HepG2 (cell line): Measurements from ENCODE around the gene HOXD12. TPM values are rescaled to one million over a fixed set of nuclear protein-coding genes. Genes with fewer than 3 reads are reported as not detected.

Experiments used
- AGO1 ChIP-seq: fragments of 200-400 bp; formaldehyde crosslinking; IDR thresholded peaks from 2 replicates; pipeline ENCODE4 v1.6.1; 2017; ENCODE audit warnings: mild to moderate bottlenecking, low read depth, low read length, moderate library complexity; ENCODE audit not compliant: poor library complexity, severe bottlenecking
- AKNA ChIP-seq: sonication (generic); formaldehyde crosslinking; IDR thresholded peaks from 2 replicates; pipeline ENCODE4 v1.4.0; 2020; ENCODE audit warnings: missing genetic modification reagents, borderline replicate concordance
- HINFP ChIP-seq: sonication (generic); formaldehyde crosslinking; IDR thresholded peaks from 2 replicates; pipeline ENCODE4 v1.4.0; 2020; ENCODE audit warnings: low read depth, mild to moderate bottlenecking, missing genetic modification reagents
- HNRNPK ChIP-seq: fragments of 200-400 bp; formaldehyde crosslinking; IDR thresholded peaks from 2 replicates; pipeline ENCODE4 v1.6.1; 2018; ENCODE audit warnings: low read length, low read depth, moderate library complexity, mild to moderate bottlenecking; ENCODE audit not compliant: poor library complexity, severe bottlenecking
- KLF15 ChIP-seq: sonication (generic); formaldehyde crosslinking; IDR thresholded peaks from 2 replicates; pipeline ENCODE4 v1.8.1; 2023; ENCODE audit warnings: borderline replicate concordance, mild to moderate bottlenecking, inconsistent platforms, missing genetic modification reagents, mixed read lengths
- MAF1 ChIP-seq: sonication (generic); formaldehyde crosslinking; IDR thresholded peaks from 2 replicates; pipeline ENCODE4 v1.5.0; 2020; ENCODE audit warnings: missing genetic modification reagents, borderline replicate concordance
- MAZ ChIP-seq, 2 experiments: sonication (generic) in 1 of 2; formaldehyde crosslinking in 1 of 2; IDR thresholded peaks; 2 replicates each; pipeline versions ENCODE4 v1.5.0 to v1.6.1; 2012 to 2020; ENCODE audit warnings: low read depth in 2 of 2, mild to moderate bottlenecking in 2 of 2, borderline replicate concordance in 1 of 2, improper control_type of control experiment in 1 of 2, low read length in 1 of 2, missing genetic modification reagents in 1 of 2, moderate library complexity in 1 of 2
- SMAD1 ChIP-seq: sonication (generic); formaldehyde crosslinking; IDR thresholded peaks from 2 replicates; pipeline ENCODE4 v1.4.0; 2020; ENCODE audit warnings: missing genetic modification reagents, low read depth, mild to moderate bottlenecking, borderline replicate concordance
- SRSF9 ChIP-seq: fragments of 200-400 bp; formaldehyde crosslinking; IDR thresholded peaks from 2 replicates; pipeline ENCODE4 v1.6.1; 2018; ENCODE audit warnings: borderline replicate concordance, mild to moderate bottlenecking, low read depth, low read length; ENCODE audit not compliant: insufficient read depth, poor library complexity, severe bottlenecking
- TCF12 ChIP-seq, 2 experiments: fragments of 450-650 bp in 1 of 2; sonication (generic) in 1 of 2; formaldehyde crosslinking in 1 of 2; IDR thresholded peaks; 2 replicates each; pipeline versions ENCODE4 v1.6.1 to v1.8.0; 2017 to 2022; ENCODE audit warnings: antibody characterized with exemption in 1 of 2, mild to moderate bottlenecking in 1 of 2, missing genetic modification reagents in 1 of 2, moderate library complexity in 1 of 2
- polyA plus RNA-seq, 8 experiments: library from polyadenylated mRNA; depleted of rRNA in 3 of 8; stranded (reverse) in 7 of 8; unstranded in 1 of 8; fragments of >200 nt; fragmentation: Illumina TruSeq in 4 of 8; extraction: Trizol in 4 of 8; gene quantifications; 2 replicates each; pipeline versions ENCODE4 v1.2.1 to v1.2.3, GENCODE V29; 2011 to 2016; ENCODE audit warnings: low read depth in 4 of 8, missing spikeins in 1 of 8, mixed read lengths in 1 of 8; ENCODE audit not compliant: insufficient read depth in 1 of 8
- total RNA-seq, 5 experiments: library from RNA; depleted of rRNA; stranded (reverse); fragments of >200 nt; fragmentation: Illumina TruSeq; extraction: Trizol; gene quantifications; 2 replicates each; pipeline ENCODE4 v1.2.3, GENCODE V29; 2016; ENCODE audit warnings: low read depth in 1 of 5

Gene HOXD12
- total and polyA plus RNA-seq, 2 of the 13 experiments (the other 11 are each of a cell fraction or from before 2014, with no cell fraction given), result not detected

GRCh38 chr2:176129813-176130146 lies 30.2 kb downstream of the HOXD12 start (continued):
- TF ChIP-seq AKNA (CRISPR knock-in tag) (no peak), TCF12 (IDR thresholded peaks at IDR 0.05) (no peak), TCF12 (CRISPR knock-in tag; IDR thresholded peaks at IDR 0.05) (no peak), HNRNPK (no peak), KLF15 (no peak), AGO1 (no peak), SMAD1 (CRISPR knock-in tag) (no peak), SRSF9 (no peak), MAZ (IDR thresholded peaks at IDR 0.05; ENCODE audit: borderline replicate concordance, low read depth, low read length) (no peak), MAZ (CRISPR knock-in tag; IDR thresholded peaks at IDR 0.05; ENCODE audit: low read depth) (no peak), MAF1 (CRISPR knock-in tag) (no peak), HINFP (no peak)
